Measurements from ENCODE around the gene MOGAT2.

MOGAT2 gene

GRCh38 chr11:75775056-75775455 lies 57.4 kb downstream of the MOGAT2 start:
- H3K36me3 ChIP-seq (ENCODE audit: control insufficient read depth, insufficient read depth, low read length) = no peaks in the 10 kb centered on the region; the same call in 1 of the 2 replicates
- no peak overlapping the region for H3K4me3 ChIP-seq (replicated peaks; ENCODE audit: low read depth, low read length)
- TF ChIP-seq, protein P1, sequence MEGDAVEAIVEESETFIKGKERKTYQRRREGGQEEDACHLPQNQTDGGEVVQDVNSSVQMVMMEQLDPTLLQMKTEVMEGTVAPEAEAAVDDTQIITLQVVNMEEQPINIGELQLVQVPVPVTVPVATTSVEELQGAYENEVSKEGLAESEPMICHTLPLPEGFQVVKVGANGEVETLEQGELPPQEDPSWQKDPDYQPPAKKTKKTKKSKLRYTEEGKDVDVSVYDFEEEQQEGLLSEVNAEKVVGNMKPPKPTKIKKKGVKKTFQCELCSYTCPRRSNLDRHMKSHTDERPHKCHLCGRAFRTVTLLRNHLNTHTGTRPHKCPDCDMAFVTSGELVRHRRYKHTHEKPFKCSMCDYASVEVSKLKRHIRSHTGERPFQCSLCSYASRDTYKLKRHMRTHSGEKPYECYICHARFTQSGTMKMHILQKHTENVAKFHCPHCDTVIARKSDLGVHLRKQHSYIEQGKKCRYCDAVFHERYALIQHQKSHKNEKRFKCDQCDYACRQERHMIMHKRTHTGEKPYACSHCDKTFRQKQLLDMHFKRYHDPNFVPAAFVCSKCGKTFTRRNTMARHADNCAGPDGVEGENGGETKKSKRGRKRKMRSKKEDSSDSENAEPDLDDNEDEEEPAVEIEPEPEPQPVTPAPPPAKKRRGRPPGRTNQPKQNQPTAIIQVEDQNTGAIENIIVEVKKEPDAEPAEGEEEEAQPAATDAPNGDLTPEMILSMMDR (IDR thresholded peaks at IDR 0.05; ENCODE audit: insufficient read depth, low read length, poor library complexity, severe bottlenecking) = no peak
- no peak for DNase-seq (ENCODE audit: extremely low read depth, insufficient read length)
- H3K27me3 ChIP-seq (replicated peaks; ENCODE audit: control insufficient read depth, insufficient read depth, low read length) = no peaks in the 10 kb centered on the region

DNA sequence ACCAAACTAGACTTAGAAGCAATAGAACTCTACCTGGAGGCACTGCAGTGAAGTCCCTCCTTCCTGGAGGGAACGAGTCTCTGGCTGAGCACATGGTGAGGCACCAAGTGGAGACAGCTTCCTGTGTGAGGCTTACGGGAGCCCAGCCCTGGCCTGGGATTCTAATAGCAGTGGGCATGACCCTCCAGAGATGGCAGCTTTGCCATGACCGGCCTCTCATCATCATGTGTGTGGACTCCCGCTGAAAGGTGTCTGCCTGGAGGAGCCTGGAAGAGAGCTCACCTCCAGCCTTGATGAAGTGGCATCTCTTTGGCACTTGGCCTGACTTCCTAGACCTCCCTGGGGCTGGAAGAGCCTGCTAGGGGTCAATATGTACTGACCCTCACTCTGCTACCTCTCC lies 58.9 kb downstream of the MOGAT2 start:
- DNase-seq (ENCODE audit: extremely low read depth, insufficient read length) = no peak
- no peak overlapping the region for H3K4me3 ChIP-seq (replicated peaks; ENCODE audit: low read depth, low read length)
- H3K27me3 ChIP-seq (replicated peaks; ENCODE audit: control insufficient read depth, insufficient read depth, low read length) = no peaks in the 10 kb centered on the region
- TF ChIP-seq, protein P1 (IDR thresholded peaks at IDR 0.05; ENCODE audit: insufficient read depth, low read length, poor library complexity, severe bottlenecking) = no peak
- H3K36me3 ChIP-seq (ENCODE audit: control insufficient read depth, insufficient read depth, low read length) = no peaks in the 10 kb centered on the region; the same call in 1 of the 2 replicates

- Histone ChIP-seq H3K36me3 (ENCODE audit: control insufficient read depth, insufficient read depth, low read length) (no peaks in the 10 kb centered on the region; the same call in 1 of the 2 replicates), H3K4me3 (replicated peaks; ENCODE audit: low read depth, low read length) (no peak overlapping the region), H3K27me3 (replicated peaks; ENCODE audit: control insufficient read depth, insufficient read depth, low read length) (no peaks in the 10 kb centered on the region)
- TF ChIP-seq, protein P1 (IDR thresholded peaks at IDR 0.05; ENCODE audit: insufficient read depth, low read length, poor library complexity, severe bottlenecking) = no peak
- no peak for DNase-seq (ENCODE audit: extremely low read depth, insufficient read length)
Measured at GRCh38 chr11:75777461-75778110, 59.9 kb downstream of the MOGAT2 start.

DNA sequence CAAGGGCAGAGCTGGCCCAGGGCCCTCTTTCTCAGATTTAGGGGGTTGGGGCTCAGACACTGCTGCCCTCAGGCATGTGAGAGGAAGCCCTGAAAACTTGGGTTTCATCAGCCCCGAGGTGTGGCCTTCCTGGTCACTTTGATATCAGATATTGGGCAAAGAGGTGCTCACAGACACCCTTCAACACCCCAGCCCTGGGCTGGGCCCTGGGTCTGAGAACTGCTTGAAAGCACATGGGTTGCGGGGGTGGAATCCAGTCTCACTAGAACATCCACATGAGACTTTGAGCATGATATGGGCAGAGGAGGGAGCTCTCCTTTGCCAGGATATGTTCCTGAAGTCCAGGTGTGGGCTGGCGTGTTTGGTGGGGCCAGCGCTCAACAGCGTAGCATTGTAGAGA lies 61.3 kb downstream of the MOGAT2 start:
- DNase-seq (ENCODE audit: extremely low read depth, insufficient read length) = no peak
- Histone ChIP-seq H3K27me3 (replicated peaks; ENCODE audit: control insufficient read depth, insufficient read depth, low read length) (no peaks in the 10 kb centered on the region), H3K4me3 (replicated peaks; ENCODE audit: low read depth, low read length) (no peak overlapping the region), H3K36me3 (ENCODE audit: control insufficient read depth, insufficient read depth, low read length) (no peaks in the 10 kb centered on the region; the same call in 1 of the 2 replicates)
- TF ChIP-seq, protein P1 (IDR thresholded peaks at IDR 0.05; ENCODE audit: insufficient read depth, low read length, poor library complexity, severe bottlenecking) = no peak

DNA sequence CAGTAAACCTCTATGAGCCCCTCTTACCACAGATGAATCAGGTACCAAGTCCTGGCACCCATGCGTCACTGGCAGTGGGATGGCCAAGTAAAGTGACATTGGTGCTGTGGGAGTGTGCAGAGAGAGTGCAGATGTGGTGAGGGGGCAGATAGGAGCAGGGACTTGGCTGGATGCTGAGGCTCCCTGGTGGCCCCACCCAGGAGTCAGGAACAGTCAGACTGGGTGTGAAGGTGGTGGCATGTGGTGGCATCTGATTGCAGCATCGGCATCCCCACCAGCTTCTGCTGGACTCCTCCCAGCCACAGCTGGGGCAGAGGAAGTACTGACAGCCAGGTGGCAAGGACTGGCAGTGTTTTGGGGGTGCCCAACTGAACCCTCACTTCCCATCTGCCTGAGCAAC lies 62.3 kb downstream of the MOGAT2 start:
- Histone ChIP-seq H3K4me3 (replicated peaks; ENCODE audit: low read depth, low read length) (no peak overlapping the region), H3K36me3 (ENCODE audit: control insufficient read depth, insufficient read depth, low read length) (no peaks in the 10 kb centered on the region; the same call in 1 of the 2 replicates), H3K27me3 (replicated peaks; ENCODE audit: control insufficient read depth, insufficient read depth, low read length) (no peaks in the 10 kb centered on the region)
- no peak for DNase-seq (ENCODE audit: extremely low read depth, insufficient read length)
- TF ChIP-seq, protein P1 (IDR thresholded peaks at IDR 0.05; ENCODE audit: insufficient read depth, low read length, poor library complexity, severe bottlenecking) = no peak
